OCI-LY3 (cell line): Measurements from ENCODE around the gene VPS26A.

ENCODE experiments used
- CTCF ChIP-seq: fragments of 200-600, 300-600 bp; sonication (generic); IDR thresholded peaks from 2 replicates; pipeline ENCODE4 v1.5.1; 2014; ENCODE audit warnings: antibody characterized with exemption, low read length, low read depth
- EZH2phosphoT487 ChIP-seq: fragments of 200-600 bp; shearing (Covaris generic); IDR thresholded peaks from 2 replicates; pipeline ENCODE4 v1.6.1; 2018; ENCODE audit warnings: antibody characterized with exemption, mixed run types, low read depth

GRCh38 chr10:69216577-69217118, 92.7 kb downstream of the VPS26A start:
- TF ChIP-seq CTCF (no peak), EZH2phosphoT487 (no peak)
